B cell (primary cell): Measurements from ENCODE around the gene FMNL1. TPM values are rescaled to one million over a fixed set of nuclear protein-coding genes. Genes with fewer than 3 reads are reported as not detected.

Experiments used
- ATAC-seq: fragments of 200-7000 bp; cut with Tn5 transposase; one replicate; pipeline ENCODE4 v1.10.0; 2021; ENCODE audit warnings: low read depth, mild to moderate bottlenecking, moderate number of reproducible peaks, moderate library complexity
- CTCF ChIA-PET: fragments of 350-600 bp; sonication (Branson Sonifier 250); formaldehyde crosslinking; loops from one replicate; lab custom pipeline; 2021; ENCODE audit warnings: antibody characterized with exemption, inconsistent platforms; lab: Charles Lee
- POLR2A ChIA-PET: fragments of 350-600 bp; sonication (Branson Sonifier 250); formaldehyde crosslinking; loops from one replicate; lab custom pipeline; 2021; ENCODE audit warnings: antibody characterized with exemption; lab: Charles Lee
- DNase-seq: peaks from one replicate; pipeline ENCODE4 v3.0.0; 2013
- H2AFZ ChIP-seq: 2 replicates; pipeline ENCODE4 v1.6.1; 2012; ENCODE audit warnings: mild to moderate bottlenecking, low read depth, low read length; ENCODE audit not compliant: insufficient read depth, poor library complexity, severe bottlenecking
- H3K27ac ChIP-seq, 2 donors: 1 replicate in 1 of 2; 2 replicates in 1 of 2; pipeline ENCODE4 v1.5.1; 2012 to 2013; ENCODE audit warnings: low read length in 2 of 2, mild to moderate bottlenecking in 2 of 2, moderate library complexity in 1 of 2
- H3K27me3 ChIP-seq, 4 experiments: fragments of 200-600 bp in 1 of 4; sonication (generic) in 1 of 4; replicated peaks in 1 of 4; 1 replicate in 2 of 4; 2 replicates in 2 of 4; pipeline versions ENCODE4 v1.6.1 to v1.7.0; 2013 to 2016; ENCODE audit warnings: low read length in 3 of 4, mild to moderate bottlenecking in 2 of 4, mixed read lengths in 1 of 4, moderate library complexity in 1 of 4; ENCODE audit not compliant: insufficient read depth in 4 of 4, control insufficient read depth in 3 of 4; ENCODE audit errors: control extremely low read depth in 1 of 4
- H3K36me3 ChIP-seq, 2 experiments: replicated peaks in 1 of 2; 1 replicate in 1 of 2; 2 replicates in 1 of 2; pipeline versions ENCODE4 v1.6.1 to v1.7.1; 2013; ENCODE audit warnings: low read length in 1 of 2; ENCODE audit not compliant: insufficient read depth in 2 of 2, control insufficient read depth in 1 of 2; ENCODE audit errors: control extremely low read depth in 1 of 2, extremely low read depth in 1 of 2
- H3K4me1 ChIP-seq, 2 donors: fragments of 200-600 bp in 1 of 2; sonication (generic) in 1 of 2; 1 replicate in 1 of 2; 2 replicates in 1 of 2; pipeline versions ENCODE4 v1.5.1 to v1.6.1; 2013 to 2017; ENCODE audit warnings: low read length in 2 of 2; ENCODE audit not compliant: control insufficient read depth in 2 of 2, insufficient read depth in 2 of 2
- H3K4me2 ChIP-seq: replicated peaks from 2 replicates; pipeline ENCODE3; 2012; ENCODE audit warnings: mild to moderate bottlenecking, low read depth, low read length; ENCODE audit not compliant: poor library complexity, severe bottlenecking
- H3K4me3 ChIP-seq, 5 experiments: fragments of 200-600 bp in 1 of 5; sonication (generic) in 1 of 5; 1 replicate in 3 of 5; 2 replicates in 2 of 5; pipeline versions ENCODE4 v1.5.1 to v1.7.0; 2011 to 2016; ENCODE audit warnings: low read length in 4 of 5, mild to moderate bottlenecking in 4 of 5, low read depth in 2 of 5, control low read depth in 1 of 5, moderate library complexity in 1 of 5; ENCODE audit not compliant: insufficient read depth in 1 of 5; ENCODE audit errors: control extremely low read depth in 1 of 5, extremely low read depth in 1 of 5
- H3K79me2 ChIP-seq: fragments of 200-600 bp; sonication (generic); one replicate; pipeline ENCODE4 v1.6.0; 2016; ENCODE audit warnings: low read length; ENCODE audit not compliant: control insufficient read depth, insufficient read depth
- H3K9ac ChIP-seq: fragments of 200-600 bp; sonication (generic); 2 replicates; pipeline ENCODE4 v1.6.1; 2017; ENCODE audit warnings: mild to moderate bottlenecking, low read length, moderate library complexity
- H3K9me3 ChIP-seq, 3 donors: one replicate each; pipeline versions ENCODE4 v1.6.1 to v1.7.1; 2013; ENCODE audit warnings: low read length in 2 of 3; ENCODE audit not compliant: control insufficient read depth in 2 of 3, insufficient read depth in 1 of 3; ENCODE audit errors: control extremely low read depth in 1 of 3
- H4K20me1 ChIP-seq: 2 replicates; pipeline ENCODE4 v1.6.0; 2012; ENCODE audit warnings: mild to moderate bottlenecking, low read length; ENCODE audit not compliant: insufficient read depth, control insufficient read depth, poor library complexity, severe bottlenecking
- H3K27ac Mint-ChIP-seq: one replicate; pipeline ENCODE4 v1.8.0; 2021; ENCODE audit warnings: mixed read lengths
- H3K27me3 Mint-ChIP-seq: one replicate; pipeline ENCODE4 v1.8.0; 2021; ENCODE audit warnings: mixed read lengths
- H3K4me1 Mint-ChIP-seq: one replicate; pipeline ENCODE4 v1.8.0; 2021; ENCODE audit warnings: mixed read lengths
- H3K4me3 Mint-ChIP-seq: one replicate; pipeline ENCODE4 v1.8.0; 2021; ENCODE audit warnings: mixed read lengths
- H3K9me3 Mint-ChIP-seq: one replicate; pipeline ENCODE4 v1.8.0; 2022; ENCODE audit warnings: mixed read lengths; ENCODE audit not compliant: insufficient read depth
- EZH2 ChIP-seq: IDR thresholded peaks from 2 replicates; pipeline ENCODE4 v1.6.1; 2012; ENCODE audit warnings: borderline replicate concordance, low read depth, mild to moderate bottlenecking, moderate library complexity, low read length; ENCODE audit not compliant: insufficient read depth, poor library complexity, severe bottlenecking
- WGBS: methylation state at CpG from one replicate; pipeline ENCODE4 v1.1.5; 2013; ENCODE audit warnings: missing lambda C conversion rate; ENCODE audit not compliant: insufficient coverage; 5-methylcytosine and 5-hydroxymethylcytosine counted together
- intact Hi-C: fragments of 100-400 bp; cut with micrococcal nuclease; formaldehyde crosslinking; loops from one replicate; pipeline ENCODE4 v1.10.0; 2022
- polyA plus RNA-seq: library from polyadenylated mRNA; depleted of rRNA; stranded (reverse); fragments of >200 nt; gene quantifications from 2 replicates; pipeline ENCODE4 v1.2.3, GENCODE V29; 2012
- total RNA-seq, 2 donors: library from RNA; stranded (reverse); fragments of 120-200 nt in 1 of 2; gene quantifications; 1 replicate in 1 of 2; 2 replicates in 1 of 2; pipeline versions ENCODE4 v1.2.3 to v1.2.4, GENCODE V29; 2013 to 2022
- TF ChIP-seq, protein P1 (sequence below): fragments of 200-600 bp; IDR thresholded peaks from one replicate; pipeline ENCODE4 v1.8.0; 2022; ENCODE audit warnings: antibody characterized with exemption, mild to moderate bottlenecking

FMNL1 gene
- total and polyA plus RNA-seq, 2 donors (not counting 1 experiment from before 2014, with no cell fraction given): 386 to 663 TPM

- peak overlapping the region; percentile 99 for H3K27ac Mint-ChIP-seq
- peak overlapping the region; percentile 100 for H3K4me3 Mint-ChIP-seq
- peak overlapping the region; percentile 62 to 96 (median 90) for H3K4me3 ChIP-seq
- ChIA-PET POLR2A (interaction anchor here (0.9 to 6.0 kb wide), 6 partner anchors 8 to 93 kb away, joined by 4 to 149 read pairs (median 20); partner anchors contain the start of gene HEXIM1), CTCF (interaction anchor here (0.7 to 15.7 kb wide), 7 partner anchors 16 to 170 kb away, joined by 3 to 737 read pairs (median 69); partner anchors contain the start of genes ACBD4, HEXIM1 and MAP3K14)
- no peak for TF ChIP-seq EZH2
- TF ChIP-seq, protein P1, sequence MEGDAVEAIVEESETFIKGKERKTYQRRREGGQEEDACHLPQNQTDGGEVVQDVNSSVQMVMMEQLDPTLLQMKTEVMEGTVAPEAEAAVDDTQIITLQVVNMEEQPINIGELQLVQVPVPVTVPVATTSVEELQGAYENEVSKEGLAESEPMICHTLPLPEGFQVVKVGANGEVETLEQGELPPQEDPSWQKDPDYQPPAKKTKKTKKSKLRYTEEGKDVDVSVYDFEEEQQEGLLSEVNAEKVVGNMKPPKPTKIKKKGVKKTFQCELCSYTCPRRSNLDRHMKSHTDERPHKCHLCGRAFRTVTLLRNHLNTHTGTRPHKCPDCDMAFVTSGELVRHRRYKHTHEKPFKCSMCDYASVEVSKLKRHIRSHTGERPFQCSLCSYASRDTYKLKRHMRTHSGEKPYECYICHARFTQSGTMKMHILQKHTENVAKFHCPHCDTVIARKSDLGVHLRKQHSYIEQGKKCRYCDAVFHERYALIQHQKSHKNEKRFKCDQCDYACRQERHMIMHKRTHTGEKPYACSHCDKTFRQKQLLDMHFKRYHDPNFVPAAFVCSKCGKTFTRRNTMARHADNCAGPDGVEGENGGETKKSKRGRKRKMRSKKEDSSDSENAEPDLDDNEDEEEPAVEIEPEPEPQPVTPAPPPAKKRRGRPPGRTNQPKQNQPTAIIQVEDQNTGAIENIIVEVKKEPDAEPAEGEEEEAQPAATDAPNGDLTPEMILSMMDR: no peak
- no peaks in the 10 kb centered on the region for H3K27me3 Mint-ChIP-seq
- H3K9ac ChIP-seq: peak overlapping the region; percentile 97
- H3K9me3 Mint-ChIP-seq: no peaks in the 10 kb centered on the region
- H3K36me3 ChIP-seq: peaks cover 0 to 6% of the 10 kb centered on the region in 2 experiments
- H3K9me3 ChIP-seq: no peaks in the 10 kb centered on the region
- intact Hi-C loops: no loop called here
- H4K20me1 ChIP-seq: no peaks in the 10 kb centered on the region
- H3K4me1 Mint-ChIP-seq: peaks cover 78% of the 10 kb centered on the region
- H3K4me2 ChIP-seq: peak overlapping the region; percentile 92
- WGBS: 22% methylated on average over 8 of the region's 12 CpGs
- no peaks in the 10 kb centered on the region for H3K27me3 ChIP-seq
- H3K27ac ChIP-seq: peak overlapping the region; percentile 99 to 100
- H2AFZ ChIP-seq: no peak overlapping the region
- H3K79me2 ChIP-seq: peaks cover 70% of the 10 kb centered on the region
- ATAC-seq (no peak), DNase-seq (peak; percentile 66)
- peaks cover 61 to 81% of the 10 kb centered on the region in 2 donors for H3K4me1 ChIP-seq
Observed at GRCh38 chr17:45223539-45224528, 2.1 kb downstream of the FMNL1 start.
